OCI-LY3 (cell line): ENCODE results near the gene CCT8.

Experiments used
- EZH2phosphoT487 ChIP-seq: fragments of 200-600 bp; shearing (Covaris generic); IDR thresholded peaks from 2 replicates; pipeline ENCODE4 v1.6.1; 2018; ENCODE audit warnings: antibody characterized with exemption, mixed run types, low read depth
- TF ChIP-seq, protein P1 (sequence below): fragments of 200-600, 300-600 bp; sonication (generic); IDR thresholded peaks from 2 replicates; pipeline ENCODE4 v1.5.1; 2014; ENCODE audit warnings: antibody characterized with exemption, low read length, low read depth

DNA sequence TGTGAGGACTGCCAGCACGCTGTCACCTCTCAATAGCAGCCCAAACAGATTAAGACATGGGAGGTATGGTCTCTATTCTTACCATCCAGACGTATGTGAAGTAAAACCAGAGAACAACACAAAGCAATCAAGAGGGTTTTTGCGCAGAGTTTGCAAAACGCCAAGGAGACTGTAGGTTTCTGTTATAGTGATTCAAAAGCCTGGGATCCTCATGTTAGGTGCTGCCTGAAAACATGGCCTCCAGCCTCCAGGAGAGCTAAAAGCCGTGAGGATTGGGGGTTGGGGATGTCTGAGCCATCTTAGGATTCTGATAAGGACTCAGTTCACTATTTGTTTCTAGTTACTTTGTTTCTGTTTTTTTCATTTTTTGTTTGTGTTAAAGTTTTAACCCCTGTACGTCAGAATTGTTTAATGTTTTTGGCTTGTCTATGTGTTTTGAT is 4.2 kb upstream of the CCT8 start:
- TF ChIP-seq, protein P1, sequence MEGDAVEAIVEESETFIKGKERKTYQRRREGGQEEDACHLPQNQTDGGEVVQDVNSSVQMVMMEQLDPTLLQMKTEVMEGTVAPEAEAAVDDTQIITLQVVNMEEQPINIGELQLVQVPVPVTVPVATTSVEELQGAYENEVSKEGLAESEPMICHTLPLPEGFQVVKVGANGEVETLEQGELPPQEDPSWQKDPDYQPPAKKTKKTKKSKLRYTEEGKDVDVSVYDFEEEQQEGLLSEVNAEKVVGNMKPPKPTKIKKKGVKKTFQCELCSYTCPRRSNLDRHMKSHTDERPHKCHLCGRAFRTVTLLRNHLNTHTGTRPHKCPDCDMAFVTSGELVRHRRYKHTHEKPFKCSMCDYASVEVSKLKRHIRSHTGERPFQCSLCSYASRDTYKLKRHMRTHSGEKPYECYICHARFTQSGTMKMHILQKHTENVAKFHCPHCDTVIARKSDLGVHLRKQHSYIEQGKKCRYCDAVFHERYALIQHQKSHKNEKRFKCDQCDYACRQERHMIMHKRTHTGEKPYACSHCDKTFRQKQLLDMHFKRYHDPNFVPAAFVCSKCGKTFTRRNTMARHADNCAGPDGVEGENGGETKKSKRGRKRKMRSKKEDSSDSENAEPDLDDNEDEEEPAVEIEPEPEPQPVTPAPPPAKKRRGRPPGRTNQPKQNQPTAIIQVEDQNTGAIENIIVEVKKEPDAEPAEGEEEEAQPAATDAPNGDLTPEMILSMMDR, result no peak
- TF ChIP-seq EZH2phosphoT487, result no peak
